K562 (cell line): ENCODE data around the gene GNPAT. TPM values are rescaled to one million over a fixed set of nuclear protein-coding genes. Genes with fewer than 3 reads are reported as not detected.

Experiments used
- BACH1 ChIP-seq: fragments of 200-800 bp; sonication (Bioruptor generic); IDR thresholded peaks from 2 replicates; pipeline ENCODE4 v1.6.1; 2016; ENCODE audit warnings: missing genetic modification characterization, missing compliant biosample characterization
- C11orf30 ChIP-seq: fragments of 450-650 bp; IDR thresholded peaks from 2 replicates; pipeline ENCODE4 v1.6.1; 2016; ENCODE audit warnings: low read depth, mild to moderate bottlenecking
- CBX3 ChIP-seq, 2 experiments: IDR thresholded peaks; 1 replicate in 1 of 2; 2 replicates in 1 of 2; pipeline ENCODE4 v1.6.1; 2012; ENCODE audit warnings: inconsistent platforms in 2 of 2, low read length in 2 of 2, borderline replicate concordance in 1 of 2, control low read depth in 1 of 2
- CBX5 ChIP-seq: IDR thresholded peaks from 2 replicates; pipeline ENCODE4 v1.6.1; 2014; ENCODE audit warnings: low read depth, borderline replicate concordance
- CSDE1 ChIP-seq, 2 experiments: fragments of 450-650 bp; IDR thresholded peaks; 2 replicates each; pipeline ENCODE4 v1.6.1; 2016; ENCODE audit warnings: mild to moderate bottlenecking in 1 of 2
- DNMT1 ChIP-seq: fragments of 450-650 bp; IDR thresholded peaks from 2 replicates; pipeline ENCODE4 v1.6.1; 2016; ENCODE audit warnings: antibody characterized with exemption, mild to moderate bottlenecking
- EHMT2 ChIP-seq: fragments of 450-650 bp; IDR thresholded peaks from 2 replicates; pipeline ENCODE4 v1.6.1; 2018; ENCODE audit warnings: antibody characterized with exemption
- GTF2E2 ChIP-seq: fragments of 200-800 bp; sonication (Bioruptor generic); IDR thresholded peaks from 2 replicates; pipeline ENCODE4 v1.6.1; 2016; ENCODE audit warnings: missing genetic modification characterization, missing compliant biosample characterization
- HDAC1 ChIP-seq, 2 experiments: fragments of 450-650 bp; IDR thresholded peaks; 2 replicates each; pipeline ENCODE4 v1.6.1; 2016 to 2017; ENCODE audit warnings: inconsistent platforms in 1 of 2, mild to moderate bottlenecking in 1 of 2, moderate library complexity in 1 of 2
- KDM5B ChIP-seq: fragments of 200-600 bp; sonication (generic); IDR thresholded peaks from 2 replicates; pipeline ENCODE4 v1.6.1; 2012; ENCODE audit warnings: low read depth, mild to moderate bottlenecking, moderate library complexity, low read length, control low read depth, inconsistent platforms; ENCODE audit not compliant: insufficient replicate concordance
- MEF2D ChIP-seq: conservative IDR thresholded peaks from 2 replicates; pipeline ENCODE4 v1.6.1; 2016; ENCODE audit warnings: low read depth, missing genetic modification characterization, missing compliant biosample characterization
- NUFIP1 ChIP-seq: fragments of 450-650 bp; IDR thresholded peaks from 2 replicates; pipeline ENCODE4 v1.6.1; 2018; ENCODE audit not compliant: partially characterized antibody
- RAD51 ChIP-seq: fragments of 450-650 bp; IDR thresholded peaks from 2 replicates; pipeline ENCODE4 v1.7.1; 2016; ENCODE audit warnings: low read depth, mild to moderate bottlenecking, borderline replicate concordance
- ZNF3 ChIP-seq: fragments of 250-450 bp; sonication (Bioruptor Pico); IDR thresholded peaks from 2 replicates; pipeline ENCODE4 v1.5.0; 2021; ENCODE audit warnings: mild to moderate bottlenecking, moderate library complexity
- polyA plus RNA-seq, 8 experiments: library from polyadenylated mRNA; depleted of rRNA in 4 of 8; stranded (reverse) in 5 of 8; unstranded in 3 of 8; fragments of >200 nt; fragmentation: Nextera tagmentation in 2 of 8; fragmentation: Illumina TruSeq in 1 of 8; extraction: Ambion mirVana in 2 of 8; extraction: Trizol in 1 of 8; gene quantifications; 2 replicates each; pipeline versions ENCODE4 v1.2.1 to v1.2.3, GENCODE V29; 2011 to 2014; ENCODE audit warnings: inconsistent platforms in 1 of 8, missing spikeins in 1 of 8
- total RNA-seq, 7 experiments: library from RNA; depleted of rRNA in 6 of 7; stranded (reverse); fragments of >200 nt in 6 of 7; fragmentation: Illumina TruSeq in 2 of 7; extraction: Trizol in 2 of 7; gene quantifications; 2 replicates each; pipeline versions ENCODE4 v1.2.1 to v1.2.3, GENCODE V29; 2011 to 2021; ENCODE audit warnings: low replicate concordance in 1 of 7
- TF ChIP-seq, protein P1 (sequence below): fragments of 250-450 bp; sonication (Bioruptor Pico); IDR thresholded peaks from 2 replicates; pipeline ENCODE4 v1.9.0; 2021; ENCODE audit warnings: mild to moderate bottlenecking, inconsistent platforms
- TF ChIP-seq, protein P2 (sequence below): fragments of 450-650 bp; IDR thresholded peaks from 2 replicates; pipeline ENCODE4 v1.6.1; 2014; ENCODE audit warnings: low read depth, mild to moderate bottlenecking, moderate library complexity, borderline replicate concordance
- TF ChIP-seq, protein P3 (sequence below): sonication (generic); formaldehyde crosslinking; IDR thresholded peaks from 2 replicates; pipeline ENCODE4 v1.8.0; 2022; ENCODE audit warnings: missing genetic modification reagents, mild to moderate bottlenecking, borderline replicate concordance
- TF ChIP-seq, protein P4 (sequence below): fragments of 450-650 bp; IDR thresholded peaks from 2 replicates; pipeline ENCODE4 v1.6.1; 2017; ENCODE audit warnings: antibody characterized with exemption, mild to moderate bottlenecking

GNPAT gene
- total and polyA plus RNA-seq, 9 of the 15 experiments (the other 6 are each of a cell fraction or from before 2014, with no cell fraction given): 32.1 to 68.8 (median 50.7) TPM

DNA sequence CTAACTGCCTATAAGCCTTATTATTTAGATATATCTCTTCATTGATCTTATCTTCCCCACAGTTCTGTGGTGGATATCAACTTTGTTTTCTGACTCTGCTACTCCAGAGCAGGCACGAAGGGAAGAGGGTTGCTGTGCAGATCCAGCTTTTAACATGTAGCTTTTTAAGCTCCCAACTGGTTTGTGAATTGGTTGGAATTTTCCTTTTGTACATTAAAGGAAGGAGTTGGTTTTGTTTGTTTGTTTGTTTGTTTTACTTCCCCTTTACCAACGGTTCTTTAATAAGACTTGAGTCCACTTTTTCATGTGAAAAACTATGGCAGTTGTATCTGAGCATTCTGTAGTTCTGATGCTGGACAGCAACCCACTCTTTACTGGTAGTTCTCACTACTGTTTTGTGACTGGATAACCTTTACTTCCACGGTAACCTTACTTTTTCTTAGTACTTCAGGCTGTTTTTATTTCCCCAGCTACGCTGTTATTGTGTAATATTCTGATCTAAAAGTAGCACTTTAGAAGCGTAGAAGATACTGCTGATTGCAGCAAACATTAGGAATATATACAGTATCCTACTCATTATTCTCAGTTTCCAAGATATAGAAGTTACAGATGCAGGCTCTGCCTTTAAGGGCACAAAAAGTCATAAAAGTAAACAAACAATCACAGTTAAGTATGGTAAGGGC lies 1.6 kb downstream of the GNPAT start (continued):
- TF ChIP-seq, protein P1, sequence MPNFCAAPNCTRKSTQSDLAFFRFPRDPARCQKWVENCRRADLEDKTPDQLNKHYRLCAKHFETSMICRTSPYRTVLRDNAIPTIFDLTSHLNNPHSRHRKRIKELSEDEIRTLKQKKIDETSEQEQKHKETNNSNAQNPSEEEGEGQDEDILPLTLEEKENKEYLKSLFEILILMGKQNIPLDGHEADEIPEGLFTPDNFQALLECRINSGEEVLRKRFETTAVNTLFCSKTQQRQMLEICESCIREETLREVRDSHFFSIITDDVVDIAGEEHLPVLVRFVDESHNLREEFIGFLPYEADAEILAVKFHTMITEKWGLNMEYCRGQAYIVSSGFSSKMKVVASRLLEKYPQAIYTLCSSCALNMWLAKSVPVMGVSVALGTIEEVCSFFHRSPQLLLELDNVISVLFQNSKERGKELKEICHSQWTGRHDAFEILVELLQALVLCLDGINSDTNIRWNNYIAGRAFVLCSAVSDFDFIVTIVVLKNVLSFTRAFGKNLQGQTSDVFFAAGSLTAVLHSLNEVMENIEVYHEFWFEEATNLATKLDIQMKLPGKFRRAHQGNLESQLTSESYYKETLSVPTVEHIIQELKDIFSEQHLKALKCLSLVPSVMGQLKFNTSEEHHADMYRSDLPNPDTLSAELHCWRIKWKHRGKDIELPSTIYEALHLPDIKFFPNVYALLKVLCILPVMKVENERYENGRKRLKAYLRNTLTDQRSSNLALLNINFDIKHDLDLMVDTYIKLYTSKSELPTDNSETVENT: no peak
- TF ChIP-seq KDM5B (no peak), HDAC1 (IDR thresholded peaks at IDR 0.05) (0 out of 4 replicates have a peak, but pooled peaks of 1 of the 2 experiments have one; percentile 10), CBX3 (IDR thresholded peaks at IDR 0.05; ENCODE audit: borderline replicate concordance in 1 of 2, low read length in 2 of 2) (no peak), RAD51 (no peak), BACH1 (tag) (no peak), NUFIP1 (no peak), C11orf30 (no peak), EHMT2 (peak; percentile 93), CBX5 (no peak), ZNF3 (no peak), MEF2D (tag) (no peak), CSDE1 (IDR thresholded peaks at IDR 0.05) (no peak), GTF2E2 (no peak), DNMT1 (no peak)
- TF ChIP-seq, protein P2, sequence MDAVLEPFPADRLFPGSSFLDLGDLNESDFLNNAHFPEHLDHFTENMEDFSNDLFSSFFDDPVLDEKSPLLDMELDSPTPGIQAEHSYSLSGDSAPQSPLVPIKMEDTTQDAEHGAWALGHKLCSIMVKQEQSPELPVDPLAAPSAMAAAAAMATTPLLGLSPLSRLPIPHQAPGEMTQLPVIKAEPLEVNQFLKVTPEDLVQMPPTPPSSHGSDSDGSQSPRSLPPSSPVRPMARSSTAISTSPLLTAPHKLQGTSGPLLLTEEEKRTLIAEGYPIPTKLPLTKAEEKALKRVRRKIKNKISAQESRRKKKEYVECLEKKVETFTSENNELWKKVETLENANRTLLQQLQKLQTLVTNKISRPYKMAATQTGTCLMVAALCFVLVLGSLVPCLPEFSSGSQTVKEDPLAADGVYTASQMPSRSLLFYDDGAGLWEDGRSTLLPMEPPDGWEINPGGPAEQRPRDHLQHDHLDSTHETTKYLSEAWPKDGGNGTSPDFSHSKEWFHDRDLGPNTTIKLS: no peak
- TF ChIP-seq, protein P3, sequence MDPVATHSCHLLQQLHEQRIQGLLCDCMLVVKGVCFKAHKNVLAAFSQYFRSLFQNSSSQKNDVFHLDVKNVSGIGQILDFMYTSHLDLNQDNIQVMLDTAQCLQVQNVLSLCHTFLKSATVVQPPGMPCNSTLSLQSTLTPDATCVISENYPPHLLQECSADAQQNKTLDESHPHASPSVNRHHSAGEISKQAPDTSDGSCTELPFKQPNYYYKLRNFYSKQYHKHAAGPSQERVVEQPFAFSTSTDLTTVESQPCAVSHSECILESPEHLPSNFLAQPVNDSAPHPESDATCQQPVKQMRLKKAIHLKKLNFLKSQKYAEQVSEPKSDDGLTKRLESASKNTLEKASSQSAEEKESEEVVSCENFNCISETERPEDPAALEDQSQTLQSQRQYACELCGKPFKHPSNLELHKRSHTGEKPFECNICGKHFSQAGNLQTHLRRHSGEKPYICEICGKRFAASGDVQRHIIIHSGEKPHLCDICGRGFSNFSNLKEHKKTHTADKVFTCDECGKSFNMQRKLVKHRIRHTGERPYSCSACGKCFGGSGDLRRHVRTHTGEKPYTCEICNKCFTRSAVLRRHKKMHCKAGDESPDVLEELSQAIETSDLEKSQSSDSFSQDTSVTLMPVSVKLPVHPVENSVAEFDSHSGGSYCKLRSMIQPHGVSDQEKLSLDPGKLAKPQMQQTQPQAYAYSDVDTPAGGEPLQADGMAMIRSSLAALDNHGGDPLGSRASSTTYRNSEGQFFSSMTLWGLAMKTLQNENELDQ (CRISPR knock-in tag): no peak
- TF ChIP-seq, protein P4, sequence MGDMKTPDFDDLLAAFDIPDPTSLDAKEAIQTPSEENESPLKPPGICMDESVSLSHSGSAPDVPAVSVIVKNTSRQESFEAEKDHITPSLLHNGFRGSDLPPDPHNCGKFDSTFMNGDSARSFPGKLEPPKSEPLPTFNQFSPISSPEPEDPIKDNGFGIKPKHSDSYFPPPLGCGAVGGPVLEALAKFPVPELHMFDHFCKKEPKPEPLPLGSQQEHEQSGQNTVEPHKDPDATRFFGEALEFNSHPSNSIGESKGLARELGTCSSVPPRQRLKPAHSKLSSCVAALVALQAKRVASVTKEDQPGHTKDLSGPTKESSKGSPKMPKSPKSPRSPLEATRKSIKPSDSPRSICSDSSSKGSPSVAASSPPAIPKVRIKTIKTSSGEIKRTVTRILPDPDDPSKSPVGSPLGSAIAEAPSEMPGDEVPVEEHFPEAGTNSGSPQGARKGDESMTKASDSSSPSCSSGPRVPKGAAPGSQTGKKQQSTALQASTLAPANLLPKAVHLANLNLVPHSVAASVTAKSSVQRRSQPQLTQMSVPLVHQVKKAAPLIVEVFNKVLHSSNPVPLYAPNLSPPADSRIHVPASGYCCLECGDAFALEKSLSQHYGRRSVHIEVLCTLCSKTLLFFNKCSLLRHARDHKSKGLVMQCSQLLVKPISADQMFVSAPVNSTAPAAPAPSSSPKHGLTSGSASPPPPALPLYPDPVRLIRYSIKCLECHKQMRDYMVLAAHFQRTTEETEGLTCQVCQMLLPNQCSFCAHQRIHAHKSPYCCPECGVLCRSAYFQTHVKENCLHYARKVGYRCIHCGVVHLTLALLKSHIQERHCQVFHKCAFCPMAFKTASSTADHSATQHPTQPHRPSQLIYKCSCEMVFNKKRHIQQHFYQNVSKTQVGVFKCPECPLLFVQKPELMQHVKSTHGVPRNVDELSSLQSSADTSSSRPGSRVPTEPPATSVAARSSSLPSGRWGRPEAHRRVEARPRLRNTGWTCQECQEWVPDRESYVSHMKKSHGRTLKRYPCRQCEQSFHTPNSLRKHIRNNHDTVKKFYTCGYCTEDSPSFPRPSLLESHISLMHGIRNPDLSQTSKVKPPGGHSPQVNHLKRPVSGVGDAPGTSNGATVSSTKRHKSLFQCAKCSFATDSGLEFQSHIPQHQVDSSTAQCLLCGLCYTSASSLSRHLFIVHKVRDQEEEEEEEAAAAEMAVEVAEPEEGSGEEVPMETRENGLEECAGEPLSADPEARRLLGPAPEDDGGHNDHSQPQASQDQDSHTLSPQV: no peak
